K562 (cell line): ENCODE measurements around the gene ZNF487. TPM values are rescaled to one million over a fixed set of nuclear protein-coding genes. Genes with fewer than 3 reads are reported as not detected.

Experiments used
- AFF4 ChIP-seq: sonication (generic); formaldehyde crosslinking; IDR thresholded peaks from 2 replicates; pipeline ENCODE4 v1.8.0; 2023; ENCODE audit warnings: mild to moderate bottlenecking, missing genetic modification reagents
- ASH1L ChIP-seq: fragments of 450-650 bp; IDR thresholded peaks from 2 replicates; pipeline ENCODE4 v1.6.1; 2018; ENCODE audit warnings: borderline replicate concordance, mild to moderate bottlenecking, low read depth; ENCODE audit not compliant: partially characterized antibody
- BMI1 ChIP-seq: fragments of 150-350 bp; IDR thresholded peaks from 2 replicates; pipeline ENCODE4 v1.6.1; 2014; ENCODE audit warnings: low read length
- CHD2 ChIP-seq: IDR thresholded peaks from 2 replicates; pipeline ENCODE4 v1.6.1; 2011; ENCODE audit warnings: low read depth, low read length
- DIDO1 ChIP-seq: fragments of 450-650 bp; IDR thresholded peaks from 2 replicates; pipeline ENCODE4 v1.6.1; 2016; ENCODE audit warnings: low read depth, missing biosample characterization, missing genetic modification characterization
- ETS2 ChIP-seq: IDR thresholded peaks from 2 replicates; pipeline ENCODE4 v1.6.1; 2016; ENCODE audit warnings: borderline replicate concordance, missing genetic modification characterization, mild to moderate bottlenecking, moderate library complexity, missing compliant biosample characterization; ENCODE audit not compliant: poor library complexity, severe bottlenecking
- HDAC2 ChIP-seq: fragments of 450-650 bp; IDR thresholded peaks from 2 replicates; pipeline ENCODE4 v1.6.1; 2016; ENCODE audit warnings: mild to moderate bottlenecking
- IRF2 ChIP-seq: sonication (generic); formaldehyde crosslinking; IDR thresholded peaks from 2 replicates; pipeline ENCODE4 v1.8.1; 2022; ENCODE audit warnings: mild to moderate bottlenecking, missing genetic modification reagents
- NR3C1 ChIP-seq: sonication (generic); formaldehyde crosslinking; IDR thresholded peaks from 2 replicates; pipeline ENCODE4 v1.8.1; 2022; ENCODE audit warnings: missing genetic modification reagents
- RBM17 ChIP-seq: fragments of 200-400 bp; formaldehyde crosslinking; IDR thresholded peaks from 2 replicates; pipeline ENCODE4 v1.6.1; 2017; ENCODE audit warnings: low read depth, mild to moderate bottlenecking, low read length, borderline replicate concordance
- SAFB2 ChIP-seq: fragments of 200-400 bp; formaldehyde crosslinking; IDR thresholded peaks from 2 replicates; pipeline ENCODE4 v1.6.1; 2018; ENCODE audit warnings: borderline replicate concordance, low read length, low read depth, moderate library complexity; ENCODE audit not compliant: severe bottlenecking
- TCFL5 ChIP-seq: fragments of 250-450 bp; sonication (Bioruptor Pico); conservative IDR thresholded peaks from 2 replicates; pipeline ENCODE4 v1.6.1; 2021; ENCODE audit warnings: mild to moderate bottlenecking, moderate library complexity, matching md5 sums
- VEZF1 ChIP-seq: fragments of 200-800 bp; sonication (Bioruptor generic); IDR thresholded peaks from 2 replicates; pipeline ENCODE4 v1.6.1; 2017; ENCODE audit warnings: missing genetic modification characterization, missing compliant biosample characterization
- YY1 ChIP-seq, 3 experiments: IDR thresholded peaks; 2 replicates each; pipeline ENCODE4 v1.6.1; 2011; ENCODE audit warnings: low read length in 2 of 3, mild to moderate bottlenecking in 2 of 3, moderate library complexity in 2 of 3, borderline replicate concordance in 1 of 3, control low read depth in 1 of 3, low read depth in 1 of 3; ENCODE audit not compliant: insufficient read depth in 3 of 3, insufficient replicate concordance in 2 of 3, control insufficient read depth in 1 of 3, insufficient read length in 1 of 3; ENCODE audit errors: extremely low read depth in 1 of 3
- ZNF449 ChIP-seq: fragments of 250-450 bp; sonication (Bioruptor Pico); IDR thresholded peaks from 2 replicates; pipeline ENCODE4 v1.8.0; 2022; ENCODE audit warnings: moderate library complexity, mild to moderate bottlenecking, inconsistent platforms
- ZNF507 ChIP-seq: conservative IDR thresholded peaks from 2 replicates; pipeline ENCODE4 v1.6.1; 2017; ENCODE audit warnings: missing genetic modification characterization, missing compliant biosample characterization
- ZNF511 ChIP-seq: sonication (generic); formaldehyde crosslinking; IDR thresholded peaks from 2 replicates; pipeline ENCODE4 v1.8.0; 2022; ENCODE audit warnings: mild to moderate bottlenecking, missing genetic modification reagents
- ZNF583 ChIP-seq: fragments of 250-450 bp; sonication (Bioruptor Pico); IDR thresholded peaks from 2 replicates; pipeline ENCODE4 v1.4.0; 2020
- ZNF589 ChIP-seq: fragments of 200-800 bp; sonication (Bioruptor generic); IDR thresholded peaks from 2 replicates; pipeline ENCODE4 v1.6.1; 2016; ENCODE audit warnings: low read depth, missing genetic modification characterization, missing compliant biosample characterization
- ZNF778 ChIP-seq: fragments of 450-650 bp; formaldehyde crosslinking; IDR thresholded peaks from 2 replicates; pipeline ENCODE4 v1.4.0; 2020; ENCODE audit warnings: mild to moderate bottlenecking, moderate library complexity
- polyA plus RNA-seq, 8 experiments: library from polyadenylated mRNA; depleted of rRNA in 4 of 8; stranded (reverse) in 5 of 8; unstranded in 3 of 8; fragments of >200 nt; fragmentation: Nextera tagmentation in 2 of 8; fragmentation: Illumina TruSeq in 1 of 8; extraction: Ambion mirVana in 2 of 8; extraction: Trizol in 1 of 8; gene quantifications; 2 replicates each; pipeline versions ENCODE4 v1.2.1 to v1.2.3, GENCODE V29; 2011 to 2014; ENCODE audit warnings: inconsistent platforms in 1 of 8, missing spikeins in 1 of 8
- total RNA-seq, 7 experiments: library from RNA; depleted of rRNA in 6 of 7; stranded (reverse); fragments of >200 nt in 6 of 7; fragmentation: Illumina TruSeq in 2 of 7; extraction: Trizol in 2 of 7; gene quantifications; 2 replicates each; pipeline versions ENCODE4 v1.2.1 to v1.2.3, GENCODE V29; 2011 to 2021; ENCODE audit warnings: low replicate concordance in 1 of 7

Gene ZNF487
- total and polyA plus RNA-seq, 9 of the 15 experiments (the other 6 are each of a cell fraction or from before 2014, with no cell fraction given), result 1.9 to 6.5 (median 4.2) TPM

GRCh38 chr10:43389867-43390266, 47.0 kb upstream of the ZNF487 start (continued):
- no peak for TF ChIP-seq VEZF1 (CRISPR knock-in tag)
- no peak for TF ChIP-seq ZNF583 (CRISPR knock-in tag)
- TF ChIP-seq BMI1, result no peak
- no peak for TF ChIP-seq ZNF507 (tag)
- peak in 1 of 3 experiments; percentile 25 for TF ChIP-seq YY1 (IDR thresholded peaks at IDR 0.05; ENCODE audit: borderline replicate concordance in 1 of 3, control insufficient read depth in 1 of 3, extremely low read depth in 1 of 3, insufficient read depth in 3 of 3, insufficient read length in 1 of 3, insufficient replicate concordance in 2 of 3, low read depth in 1 of 3, low read length in 2 of 3)
- TF ChIP-seq HDAC2, result no peak
- no peak for TF ChIP-seq ZNF778 (CRISPR knock-in tag)
- no peak for TF ChIP-seq IRF2
- TF ChIP-seq ZNF589 (CRISPR knock-in tag), result no peak
- TF ChIP-seq SAFB2, result no peak
- no peak for TF ChIP-seq ETS2 (tag)
- TF ChIP-seq ZNF449 (CRISPR knock-in tag), result no peak
- no peak for TF ChIP-seq DIDO1 (tag)
- no peak for TF ChIP-seq RBM17
- no peak for TF ChIP-seq NR3C1 (CRISPR knock-in tag)
- TF ChIP-seq ZNF511 (CRISPR knock-in tag), result no peak
- no peak for TF ChIP-seq AFF4 (CRISPR knock-in tag)
- TF ChIP-seq ASH1L, result no peak
- TF ChIP-seq CHD2, result no peak
- no peak for TF ChIP-seq TCFL5 (CRISPR knock-in tag)
